T47D (cell line): ENCODE data around the gene NADSYN1.
"Not testable (repeated sequence)": the region's sequence is repeated elsewhere in the genome, so short reads cannot be mapped to it uniquely, and the experiment has no call there.

Source experiments
- DNase-seq, 2 experiments: peaks; one replicate each; pipeline versions ENCODE4 v3.0.0 to v3.0.0-alpha.2; 2011 to 2012; ENCODE audit warnings: low read depth in 1 of 2, low spot score in 1 of 2
- JUND ChIP-seq: IDR thresholded peaks from 2 replicates; pipeline ENCODE4 v1.6.1; 2012; ENCODE audit warnings: low read depth
- in situ Hi-C: cut with HindIII; loops from 2 replicates; pipeline ENCODE4 v1.10.0; 2016; ENCODE audit warnings: low sequenced_read_pairs, low pct_unique_long_range_greater_than_20kb

The NADSYN1 gene

GRCh38 chr11:71453037-71453917, at the start of gene NADSYN1:
Gene NADSYN1, plus strand, starts transcription at chr11:71453203. Its CDS starts 94 bp downstream, at chr11:71453297.
- in situ Hi-C loops, result no loop called here
- DNase-seq, result peak; percentile 96 to 97
- TF ChIP-seq JUND, result no peak

- TF ChIP-seq JUND, result no peak
- DNase-seq, result no peak
- in situ Hi-C loops, result no loop called here
These were observed 48.8 kb upstream of the NADSYN1 start for GRCh38 chr11:71404209-71404608.

- in situ Hi-C loops, result no loop called here
These were observed 46.3 kb upstream of the NADSYN1 start for GRCh38 chr11:71406681-71407080.

DNA sequence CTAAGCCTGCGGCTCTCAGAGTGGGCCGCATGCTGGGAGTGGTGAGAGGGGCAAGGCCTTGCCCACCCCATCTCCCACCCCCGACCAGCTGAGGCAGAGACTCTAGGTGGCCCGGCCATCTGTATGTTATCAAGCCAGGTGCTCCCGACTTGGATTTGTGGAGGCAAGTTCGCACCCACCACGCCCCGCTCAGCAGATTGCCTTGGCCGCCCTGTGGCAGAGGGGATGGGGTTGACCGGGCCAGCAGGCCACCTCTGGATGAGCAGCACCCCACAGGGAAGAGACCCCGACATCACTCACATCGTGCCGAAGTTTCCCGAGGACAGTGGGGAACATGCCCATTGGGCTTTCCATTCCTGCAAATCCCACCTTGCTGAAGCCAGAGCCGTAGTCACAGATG, 45.6 kb upstream of the NADSYN1 start:
- no peak for DNase-seq
- no peak for TF ChIP-seq JUND
- in situ Hi-C loops, result no loop called here

More at GRCh38 chr11:71406681-71407080, 46.3 kb upstream of the NADSYN1 start:
- no peak for DNase-seq
- no peak for TF ChIP-seq JUND

DNA sequence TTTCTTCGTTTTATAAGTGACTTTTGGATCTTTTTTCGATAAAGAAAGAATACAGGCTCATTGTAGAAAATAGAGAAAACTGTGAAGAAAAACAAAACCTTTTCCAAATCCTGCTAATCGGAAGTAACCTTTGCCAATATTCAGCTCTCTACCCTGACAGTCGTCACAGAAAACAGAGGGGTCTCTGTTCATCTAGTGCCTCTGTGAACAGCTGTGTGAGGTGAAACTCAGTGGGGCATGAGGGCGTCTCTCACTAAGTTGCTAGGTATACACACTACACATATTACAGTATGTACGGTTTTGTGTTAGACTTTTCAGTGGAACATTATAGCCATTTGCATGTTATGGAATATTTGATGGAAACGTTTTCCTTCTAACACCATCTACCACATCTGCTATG, 44.2 kb upstream of the NADSYN1 start:
- in situ Hi-C loops, result no loop called here
- DNase-seq, result no peak
- no peak for TF ChIP-seq JUND

- no peak for DNase-seq
- in situ Hi-C loops, result no loop called here
- no peak for TF ChIP-seq JUND
These were observed 42.5 kb upstream of the NADSYN1 start for GRCh38 chr11:71410363-71410966.

GRCh38 chr11:71414645-71415044, 38.4 kb upstream of the NADSYN1 start:
- in situ Hi-C loops, result no loop called here
- TF ChIP-seq JUND, result no peak
- DNase-seq, result no peak

DNA sequence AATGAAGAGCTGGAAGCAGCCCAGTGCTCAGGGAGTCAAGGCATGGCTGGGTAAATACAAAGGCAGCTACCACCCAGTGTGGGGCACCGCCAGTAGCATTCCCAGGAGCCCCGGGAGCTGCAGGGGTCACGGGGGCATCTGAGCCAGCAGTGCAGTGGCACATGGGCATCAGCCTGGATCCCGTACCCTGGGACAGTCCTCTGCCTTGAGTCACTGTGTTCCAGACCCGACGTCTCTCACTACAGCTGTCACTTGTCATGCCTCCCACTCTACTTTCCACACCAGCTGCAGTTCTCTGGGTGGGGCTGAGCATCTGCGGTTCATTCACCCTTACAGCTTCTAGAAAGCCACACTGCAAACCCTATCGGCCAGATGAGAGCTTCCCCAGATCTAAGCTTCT, 34.4 kb upstream of the NADSYN1 start:
- in situ Hi-C loops, result no loop called here
- no peak for DNase-seq
- TF ChIP-seq JUND, result no peak

GRCh38 chr11:71420455-71421241, 32.4 kb upstream of the NADSYN1 start:
- DNase-seq, result peak; percentile 67 to 88
- no peak for TF ChIP-seq JUND
- in situ Hi-C loops, result no loop called here

GRCh38 chr11:71421392-71421950, 31.5 kb upstream of the NADSYN1 start:
- no peak for DNase-seq
- TF ChIP-seq JUND, result no peak
- in situ Hi-C loops, result no loop called here

DNA sequence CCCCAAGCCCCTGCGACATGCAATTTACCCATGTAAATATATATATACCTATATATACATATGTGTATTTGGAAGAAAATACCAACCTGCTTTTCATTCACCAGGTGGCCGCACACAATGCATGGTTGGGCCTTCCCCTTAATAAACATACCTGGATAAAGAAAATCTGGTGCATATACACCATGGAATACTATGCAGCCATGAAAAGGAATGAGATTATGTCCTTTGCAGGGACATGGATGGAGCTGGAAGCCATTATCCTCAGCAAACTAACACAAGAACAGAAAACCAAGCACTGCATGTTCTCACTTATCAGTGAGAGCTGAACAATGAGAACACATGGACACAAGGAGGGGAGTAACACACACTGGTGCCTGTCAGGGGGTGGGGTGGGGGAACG, 30.7 kb upstream of the NADSYN1 start:
- in situ Hi-C loops, DNase-seq: not testable (repeated sequence)

GRCh38 chr11:71423181-71423790, 29.7 kb upstream of the NADSYN1 start:
- TF ChIP-seq JUND, result no peak
- in situ Hi-C loops, result no loop called here
- no peak for DNase-seq

DNA sequence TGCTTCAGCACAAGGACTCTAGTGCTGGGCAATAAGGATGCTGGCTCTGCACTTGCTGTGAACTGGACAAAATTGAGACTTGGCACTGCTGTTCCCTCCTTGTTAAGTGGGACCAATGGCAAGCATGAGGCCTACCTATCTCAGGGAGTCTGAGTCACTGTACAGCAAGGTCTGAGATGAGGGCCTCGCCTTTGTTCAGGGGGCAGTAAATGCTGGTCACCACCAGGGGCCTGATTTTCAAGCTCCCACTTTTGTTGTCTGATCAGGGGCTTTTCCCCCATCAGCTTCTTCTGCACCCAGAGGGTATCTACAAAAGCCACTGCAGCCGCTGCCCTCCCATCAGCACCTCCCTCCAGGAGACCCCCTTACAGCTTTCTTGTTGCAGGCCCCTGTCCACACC, 27.6 kb upstream of the NADSYN1 start:
- in situ Hi-C loops, result no loop called here
- TF ChIP-seq JUND, result no peak
- DNase-seq, result no peak
